Measurements from ENCODE around the gene GNG2.

Gene GNG2

DNA sequence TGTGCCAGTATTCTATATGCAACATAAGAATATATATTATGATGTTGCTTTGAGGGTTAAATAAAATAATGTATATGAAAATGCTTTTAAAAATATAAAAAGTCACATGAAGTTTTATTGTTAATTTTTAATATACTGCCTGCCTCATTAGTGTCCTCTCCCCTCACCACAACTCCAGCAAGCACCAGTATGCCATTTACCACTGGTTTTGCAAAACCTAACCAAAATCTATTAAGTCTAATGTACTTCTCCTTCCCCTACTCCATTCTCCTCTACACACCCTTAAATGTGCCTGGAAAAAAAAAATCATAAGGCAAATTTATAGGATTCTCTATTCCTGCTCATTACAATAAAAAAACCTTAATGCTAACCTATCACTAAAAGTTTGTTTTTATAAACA, 24.0 kb upstream of the GNG2 start:
- Histone ChIP-seq H2BK15ac (ENCODE audit: low read length) (no peak overlapping the region), H3K4me3 (ENCODE audit: low read length in 2 of 2) (no peak overlapping the region), H2BK5ac (ENCODE audit: low read length) (no peak overlapping the region), H3K27me3 (ENCODE audit: control insufficient read depth in 3 of 3, insufficient read depth in 3 of 3, low read depth in 1 of 3, low read length in 3 of 3) (no peaks in the 10 kb centered on the region), H3K9ac (ENCODE audit: low read depth, low read length, poor library complexity) (no peak overlapping the region), H4K8ac (ENCODE audit: low read depth, low read length) (no peak overlapping the region), H3K18ac (ENCODE audit: low read length) (no peak overlapping the region), H3K79me1 (ENCODE audit: low read depth, low read length) (no peaks in the 10 kb centered on the region), H2BK120ac (ENCODE audit: low read depth, low read length) (no peak overlapping the region), H2BK12ac (ENCODE audit: low read length) (no peak overlapping the region), H3K9me3 (replicated peaks in 1 of 2; ENCODE audit: control insufficient read depth in 2 of 2, insufficient read depth in 1 of 2, low read depth in 1 of 2, low read length in 2 of 2) (peaks cover 0 to 4% of the 10 kb centered on the region in 2 donors), H3K4me2 (ENCODE audit: insufficient read depth, low read length, poor library complexity, severe bottlenecking) (no peak overlapping the region), H3K36me3 (replicated peaks in 1 of 2; ENCODE audit: control insufficient read depth in 2 of 2, insufficient read depth in 2 of 2, low read length in 2 of 2) (no peaks in the 10 kb centered on the region), H3K14ac (ENCODE audit: low read length) (no peak overlapping the region), H3K4ac (ENCODE audit: low read length) (no peak overlapping the region), H2AFZ (ENCODE audit: low read length) (no peak overlapping the region), H4K91ac (ENCODE audit: low read depth, low read length, poor library complexity) (no peak overlapping the region), H2AK5ac (ENCODE audit: low read depth, low read length) (no peak overlapping the region), H3K23ac (ENCODE audit: low read depth, low read length, poor library complexity) (no peak overlapping the region), H3K4me1 (ENCODE audit: control insufficient read depth in 2 of 2, insufficient read depth in 1 of 2, low read depth in 1 of 2, low read length in 2 of 2) (peaks cover 0 to 5% of the 10 kb centered on the region in 2 donors), H3K27ac (replicated peaks; ENCODE audit: low read length) (no peak overlapping the region)
- DNase-seq (ENCODE audit: low spot score), result no peak

DNA sequence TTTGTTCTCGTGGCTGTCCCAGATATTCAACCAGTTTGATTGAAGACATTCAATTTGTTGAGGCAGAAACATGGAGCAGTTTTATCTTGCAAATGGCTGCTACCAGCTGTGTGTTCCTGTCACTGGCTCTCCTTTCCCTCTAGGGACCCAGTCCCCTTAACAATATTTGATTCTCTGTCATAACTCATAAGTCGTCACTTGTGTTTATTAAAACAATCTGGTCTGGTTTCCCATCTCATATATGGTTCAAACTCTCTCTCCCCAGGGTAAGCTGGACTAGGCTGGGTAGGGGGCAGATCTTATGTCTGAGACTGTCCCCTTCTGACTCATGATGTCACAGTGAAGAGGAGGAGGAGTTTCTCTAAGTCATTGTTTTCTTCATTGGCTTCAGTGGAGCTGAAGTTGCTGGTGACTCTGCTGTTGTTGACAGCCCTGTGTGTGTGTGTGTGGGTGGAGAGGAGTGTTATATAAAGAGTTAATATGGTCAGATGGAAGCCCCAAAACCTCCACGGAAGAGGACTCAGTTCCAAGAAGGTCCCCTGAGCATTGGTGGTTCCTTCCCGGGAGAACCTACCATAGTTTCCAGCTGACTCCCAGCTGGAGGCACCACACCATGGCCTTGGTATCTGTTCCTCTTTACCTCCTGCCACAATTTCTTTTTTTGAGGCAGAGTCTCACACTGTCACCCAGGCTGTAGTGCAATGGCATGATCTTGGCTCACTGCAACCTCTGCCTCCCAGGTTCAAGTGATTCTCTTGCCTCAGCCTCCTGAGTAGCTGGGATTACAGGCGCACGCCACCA, 16.1 kb upstream of the GNG2 start:
- H3K27ac ChIP-seq (replicated peaks; ENCODE audit: low read length), result no peak overlapping the region
- H3K9me3 ChIP-seq (replicated peaks in 1 of 2; ENCODE audit: control insufficient read depth in 2 of 2, insufficient read depth in 1 of 2, low read depth in 1 of 2, low read length in 2 of 2), result no peaks in the 10 kb centered on the region
- peaks cover 11 to 29% of the 10 kb centered on the region in 2 donors for H3K4me1 ChIP-seq (ENCODE audit: control insufficient read depth in 2 of 2, insufficient read depth in 1 of 2, low read depth in 1 of 2, low read length in 2 of 2)
- no peaks in the 10 kb centered on the region for H3K27me3 ChIP-seq (ENCODE audit: control insufficient read depth in 3 of 3, insufficient read depth in 3 of 3, low read depth in 1 of 3, low read length in 3 of 3)
- no peak overlapping the region for H4K8ac ChIP-seq (ENCODE audit: low read depth, low read length)
- H3K14ac ChIP-seq (ENCODE audit: low read length), result no peak overlapping the region
- no peak overlapping the region for H4K91ac ChIP-seq (ENCODE audit: low read depth, low read length, poor library complexity)
- H2BK15ac ChIP-seq (ENCODE audit: low read length), result no peak overlapping the region
- peak overlapping the region; percentile 35 for H2BK12ac ChIP-seq (ENCODE audit: low read length)
- peak overlapping the region; percentile 21 for H2AFZ ChIP-seq (ENCODE audit: low read length)
- no peak overlapping the region for H2AK5ac ChIP-seq (ENCODE audit: low read depth, low read length)
- no peak for DNase-seq (ENCODE audit: low spot score)
- H3K4me3 ChIP-seq (ENCODE audit: low read length in 2 of 2), result no peak overlapping the region
- H3K4ac ChIP-seq (ENCODE audit: low read length), result no peak overlapping the region
- no CpG with 5 or more reads among the region's 6 CpGs for WGBS, 2 donors (ENCODE audit: extremely low coverage in 2 of 2, insufficient read length in 2 of 2, insufficient replicate concordance in 1 of 2)
- H3K79me1 ChIP-seq (ENCODE audit: low read depth, low read length), result no peaks in the 10 kb centered on the region
- no peak overlapping the region for H3K4me2 ChIP-seq (ENCODE audit: insufficient read depth, low read length, poor library complexity, severe bottlenecking)
- H2BK5ac ChIP-seq (ENCODE audit: low read length), result no peak overlapping the region
- H3K9ac ChIP-seq (ENCODE audit: low read depth, low read length, poor library complexity), result no peak overlapping the region
- no peak overlapping the region for H2BK120ac ChIP-seq (ENCODE audit: low read depth, low read length)
- no peaks in the 10 kb centered on the region for H3K36me3 ChIP-seq (replicated peaks in 1 of 2; ENCODE audit: control insufficient read depth in 2 of 2, insufficient read depth in 2 of 2, low read length in 2 of 2)
- no peak overlapping the region for H3K23ac ChIP-seq (ENCODE audit: low read depth, low read length, poor library complexity)
- peak overlapping the region; percentile 55 for H3K18ac ChIP-seq (ENCODE audit: low read length)

DNA sequence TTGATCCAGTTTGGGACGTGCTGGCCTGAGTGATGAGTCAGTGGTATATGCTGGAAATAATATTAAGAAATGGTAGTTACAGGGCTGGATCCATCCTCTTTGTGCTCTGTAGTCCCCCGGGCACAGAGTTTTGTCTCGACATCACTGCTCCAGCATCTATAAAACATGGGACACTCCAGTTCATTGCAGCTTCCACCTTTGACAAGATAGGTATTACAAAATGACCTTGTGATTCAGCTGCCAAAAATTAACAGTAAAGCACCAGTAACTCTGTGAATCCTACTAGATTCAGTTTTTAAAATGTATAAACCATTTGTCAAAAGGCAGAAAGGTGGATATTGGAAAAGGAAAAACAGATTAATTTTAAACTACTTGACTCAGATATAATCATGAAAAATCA, 14.6 kb upstream of the GNG2 start:
- Histone ChIP-seq H3K4me2 (ENCODE audit: insufficient read depth, low read length, poor library complexity, severe bottlenecking) (no peak overlapping the region), H2BK15ac (ENCODE audit: low read length) (no peak overlapping the region), H3K23ac (ENCODE audit: low read depth, low read length, poor library complexity) (no peak overlapping the region), H3K4ac (ENCODE audit: low read length) (no peak overlapping the region), H3K4me1 (ENCODE audit: control insufficient read depth in 2 of 2, insufficient read depth in 1 of 2, low read depth in 1 of 2, low read length in 2 of 2) (peaks cover 11 to 29% of the 10 kb centered on the region in 2 donors), H3K79me1 (ENCODE audit: low read depth, low read length) (no peaks in the 10 kb centered on the region), H3K4me3 (ENCODE audit: low read length in 2 of 2) (no peak overlapping the region), H2AK5ac (ENCODE audit: low read depth, low read length) (no peak overlapping the region), H3K18ac (ENCODE audit: low read length) (no peak overlapping the region), H4K8ac (ENCODE audit: low read depth, low read length) (no peak overlapping the region), H3K27me3 (ENCODE audit: control insufficient read depth in 3 of 3, insufficient read depth in 3 of 3, low read depth in 1 of 3, low read length in 3 of 3) (no peaks in the 10 kb centered on the region), H3K14ac (ENCODE audit: low read length) (no peak overlapping the region), H2BK5ac (ENCODE audit: low read length) (no peak overlapping the region), H3K9ac (ENCODE audit: low read depth, low read length, poor library complexity) (no peak overlapping the region), H4K91ac (ENCODE audit: low read depth, low read length, poor library complexity) (no peak overlapping the region), H2AFZ (ENCODE audit: low read length) (peak overlapping the region; percentile 6), H2BK120ac (ENCODE audit: low read depth, low read length) (no peak overlapping the region), H2BK12ac (ENCODE audit: low read length) (no peak overlapping the region), H3K27ac (replicated peaks; ENCODE audit: low read length) (no peak overlapping the region), H3K36me3 (replicated peaks in 1 of 2; ENCODE audit: control insufficient read depth in 2 of 2, insufficient read depth in 2 of 2, low read length in 2 of 2) (no peaks in the 10 kb centered on the region), H3K9me3 (replicated peaks in 1 of 2; ENCODE audit: control insufficient read depth in 2 of 2, insufficient read depth in 1 of 2, low read depth in 1 of 2, low read length in 2 of 2) (no peaks in the 10 kb centered on the region)
- WGBS, 2 donors (ENCODE audit: extremely low coverage in 2 of 2, insufficient read length in 2 of 2, insufficient replicate concordance in 1 of 2), result no CpG with 5 or more reads among the region's 3 CpGs
- no peak for DNase-seq (ENCODE audit: low spot score)

DNA sequence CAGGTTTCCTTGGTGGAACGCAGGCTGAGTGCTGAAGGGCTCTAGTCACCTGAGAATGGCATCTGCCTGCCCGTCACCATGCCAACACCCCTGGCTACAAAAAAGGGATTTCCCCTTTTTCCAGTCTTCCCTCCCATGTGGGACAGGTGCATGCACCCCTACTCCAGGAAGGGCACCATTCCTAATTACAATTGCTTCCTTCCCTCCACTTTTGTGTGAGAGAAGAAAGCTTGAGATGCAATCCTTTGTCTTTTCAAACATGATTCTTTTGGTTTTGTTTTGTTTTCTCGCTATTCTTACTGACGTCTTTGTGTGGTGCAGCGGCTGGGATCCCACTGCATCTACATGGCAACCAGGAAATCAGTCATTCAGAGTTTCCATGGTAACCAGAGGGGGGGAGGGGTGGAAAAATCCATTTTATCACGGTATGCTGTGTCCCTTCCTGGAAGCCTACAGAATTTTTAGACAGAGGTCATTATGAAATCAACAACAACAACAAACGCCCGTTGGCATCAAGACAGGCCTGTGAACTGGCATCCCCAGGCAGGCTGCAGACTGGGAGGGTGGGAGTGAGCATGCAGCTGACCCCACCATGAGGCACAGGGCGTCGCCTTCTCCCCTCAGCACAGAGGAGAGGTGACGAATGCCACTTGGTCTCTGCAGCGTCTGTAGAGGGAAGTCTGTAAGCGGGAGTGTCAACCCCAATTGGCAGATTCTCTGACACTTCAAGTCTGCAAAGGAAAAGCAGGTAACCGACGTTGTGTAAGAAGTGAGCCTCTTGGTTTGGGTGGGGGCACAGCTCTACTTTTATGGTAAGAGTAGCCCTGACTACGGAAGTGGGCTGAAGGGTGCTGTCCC, 13.6 kb upstream of the GNG2 start:
- Histone ChIP-seq H3K27me3 (ENCODE audit: control insufficient read depth in 3 of 3, insufficient read depth in 3 of 3, low read depth in 1 of 3, low read length in 3 of 3) (no peaks in the 10 kb centered on the region), H2BK15ac (ENCODE audit: low read length) (no peak overlapping the region), H3K4me2 (ENCODE audit: insufficient read depth, low read length, poor library complexity, severe bottlenecking) (peak overlapping the region; percentile 56), H2BK5ac (ENCODE audit: low read length) (peak overlapping the region; percentile 31), H3K27ac (replicated peaks; ENCODE audit: low read length) (peak overlapping the region; percentile 78), H2AFZ (ENCODE audit: low read length) (peak overlapping the region; percentile 71), H3K4me1 (ENCODE audit: control insufficient read depth in 2 of 2, insufficient read depth in 1 of 2, low read depth in 1 of 2, low read length in 2 of 2) (peaks cover 11 to 29% of the 10 kb centered on the region in 2 donors), H3K4ac (ENCODE audit: low read length) (no peak overlapping the region), H3K23ac (ENCODE audit: low read depth, low read length, poor library complexity) (no peak overlapping the region), H4K8ac (ENCODE audit: low read depth, low read length) (no peak overlapping the region), H3K18ac (ENCODE audit: low read length) (peak overlapping the region; percentile 95), H2AK5ac (ENCODE audit: low read depth, low read length) (no peak overlapping the region), H3K36me3 (replicated peaks in 1 of 2; ENCODE audit: control insufficient read depth in 2 of 2, insufficient read depth in 2 of 2, low read length in 2 of 2) (no peaks in the 10 kb centered on the region), H3K14ac (ENCODE audit: low read length) (no peak overlapping the region), H2BK12ac (ENCODE audit: low read length) (peak overlapping the region; percentile 19), H3K79me1 (ENCODE audit: low read depth, low read length) (no peaks in the 10 kb centered on the region), H4K91ac (ENCODE audit: low read depth, low read length, poor library complexity) (no peak overlapping the region), H3K9ac (ENCODE audit: low read depth, low read length, poor library complexity) (no peak overlapping the region), H3K4me3 (ENCODE audit: low read length in 2 of 2) (peak overlapping the region in 1 of 2 donors; percentile 16), H3K9me3 (replicated peaks in 1 of 2; ENCODE audit: control insufficient read depth in 2 of 2, insufficient read depth in 1 of 2, low read depth in 1 of 2, low read length in 2 of 2) (no peaks in the 10 kb centered on the region), H2BK120ac (ENCODE audit: low read depth, low read length) (no peak overlapping the region)
- no CpG with 5 or more reads among the region's 16 CpGs for WGBS, 2 donors (ENCODE audit: extremely low coverage in 2 of 2, insufficient read length in 2 of 2, insufficient replicate concordance in 1 of 2)
- DNase-seq (ENCODE audit: low spot score), result peak; percentile 87
